Measurements from ENCODE around the gene FBN2. TPM values are rescaled to one million over a fixed set of nuclear protein-coding genes. Genes with fewer than 3 reads are reported as not detected.

Gene FBN2
- total RNA-seq, 1 donor from 2014 or later, result 86.1 TPM

DNA sequence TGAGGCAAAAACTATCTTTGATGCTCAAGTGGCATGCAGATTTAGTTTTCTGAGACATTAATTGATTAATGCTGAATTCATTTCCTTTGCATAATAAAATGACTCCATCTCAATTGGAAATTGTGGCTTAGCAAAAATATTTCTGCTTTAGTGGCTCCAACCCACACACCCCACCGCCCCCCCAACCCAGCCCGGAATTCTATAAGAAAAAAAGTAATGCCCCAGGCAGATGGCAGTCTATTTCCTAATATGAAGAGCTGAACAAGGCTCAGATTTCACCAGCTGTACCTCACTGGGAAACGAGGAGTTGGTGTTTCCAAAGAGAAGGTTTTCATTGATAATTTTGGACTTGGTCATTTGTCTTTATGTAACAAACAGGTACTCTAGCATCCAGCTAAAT, 182.1 kb downstream of the FBN2 start:
- no peak overlapping the region for H3K4me3 ChIP-seq (ENCODE audit: low read length in 3 of 3)
- H3K27ac ChIP-seq (ENCODE audit: low read depth, low read length), result no peak overlapping the region
- H3K4me1 ChIP-seq (ENCODE audit: control insufficient read depth in 3 of 3, insufficient read depth in 3 of 3, low read length in 3 of 3), result no peaks in the 10 kb centered on the region
- no peaks in the 10 kb centered on the region for H3K36me3 ChIP-seq (ENCODE audit: control insufficient read depth in 3 of 3, insufficient read depth in 3 of 3, low read length in 3 of 3)
- no peaks in the 10 kb centered on the region for H3K27me3 ChIP-seq (ENCODE audit: control insufficient read depth in 3 of 3, insufficient read depth in 3 of 3, low read length in 3 of 3)
- H3K9me3 ChIP-seq (ENCODE audit: control insufficient read depth in 3 of 3, low read length in 3 of 3), result no peaks in the 10 kb centered on the region
- H3K9ac ChIP-seq (ENCODE audit: low read depth in 1 of 3, low read length in 3 of 3), result no peak overlapping the region

GRCh38 chr5:128353441-128354107, 184.5 kb downstream of the FBN2 start:
- Histone ChIP-seq H3K4me1 (ENCODE audit: control insufficient read depth in 3 of 3, insufficient read depth in 3 of 3, low read length in 3 of 3) (no peaks in the 10 kb centered on the region), H3K4me3 (ENCODE audit: low read length in 3 of 3) (no peak overlapping the region)

DNA sequence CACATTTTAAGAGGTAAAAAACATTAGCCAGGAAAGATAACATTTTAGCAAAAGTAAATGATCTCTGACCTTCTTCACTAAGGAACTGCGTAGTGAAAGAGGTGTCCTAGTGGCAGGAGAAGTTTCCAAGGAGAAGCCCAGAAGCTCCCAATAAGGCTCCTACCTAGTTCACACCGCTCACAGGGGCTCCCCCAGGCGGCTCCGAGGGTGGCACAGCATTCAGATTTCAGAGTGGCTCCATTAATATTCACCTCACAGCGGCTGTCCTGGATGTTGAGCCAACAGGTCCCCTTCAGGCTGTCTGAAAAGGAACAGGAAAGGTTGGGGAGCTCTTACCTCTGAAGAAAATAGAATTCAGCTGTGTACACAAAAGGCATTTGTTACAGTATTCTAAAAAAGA, 187.3 kb downstream of the FBN2 start:
- Histone ChIP-seq H3K36me3 (ENCODE audit: control insufficient read depth in 3 of 3, insufficient read depth in 3 of 3, low read length in 3 of 3) (no peaks in the 10 kb centered on the region), H3K27ac (ENCODE audit: low read depth, low read length) (no peak overlapping the region), H3K4me1 (ENCODE audit: control insufficient read depth in 3 of 3, insufficient read depth in 3 of 3, low read length in 3 of 3) (peaks cover 0 to under 1% (median 0%) of the 10 kb centered on the region in 3 donors), H3K27me3 (ENCODE audit: control insufficient read depth in 3 of 3, insufficient read depth in 3 of 3, low read length in 3 of 3) (no peaks in the 10 kb centered on the region), H3K9me3 (ENCODE audit: control insufficient read depth in 3 of 3, low read length in 3 of 3) (no peaks in the 10 kb centered on the region), H3K9ac (ENCODE audit: low read depth in 1 of 3, low read length in 3 of 3) (no peak overlapping the region), H3K4me3 (ENCODE audit: low read length in 3 of 3) (no peak overlapping the region)

More at GRCh38 chr5:128353441-128354107, 184.5 kb downstream of the FBN2 start:
- no peaks in the 10 kb centered on the region for H3K27me3 ChIP-seq (ENCODE audit: control insufficient read depth in 3 of 3, insufficient read depth in 3 of 3, low read length in 3 of 3)
- no peaks in the 10 kb centered on the region for H3K9me3 ChIP-seq (ENCODE audit: control insufficient read depth in 3 of 3, low read length in 3 of 3)
- no peak overlapping the region for H3K9ac ChIP-seq (ENCODE audit: low read depth in 1 of 3, low read length in 3 of 3)
- H3K36me3 ChIP-seq (ENCODE audit: control insufficient read depth in 3 of 3, insufficient read depth in 3 of 3, low read length in 3 of 3), result no peaks in the 10 kb centered on the region
- no peak overlapping the region for H3K27ac ChIP-seq (ENCODE audit: low read depth, low read length)

DNA sequence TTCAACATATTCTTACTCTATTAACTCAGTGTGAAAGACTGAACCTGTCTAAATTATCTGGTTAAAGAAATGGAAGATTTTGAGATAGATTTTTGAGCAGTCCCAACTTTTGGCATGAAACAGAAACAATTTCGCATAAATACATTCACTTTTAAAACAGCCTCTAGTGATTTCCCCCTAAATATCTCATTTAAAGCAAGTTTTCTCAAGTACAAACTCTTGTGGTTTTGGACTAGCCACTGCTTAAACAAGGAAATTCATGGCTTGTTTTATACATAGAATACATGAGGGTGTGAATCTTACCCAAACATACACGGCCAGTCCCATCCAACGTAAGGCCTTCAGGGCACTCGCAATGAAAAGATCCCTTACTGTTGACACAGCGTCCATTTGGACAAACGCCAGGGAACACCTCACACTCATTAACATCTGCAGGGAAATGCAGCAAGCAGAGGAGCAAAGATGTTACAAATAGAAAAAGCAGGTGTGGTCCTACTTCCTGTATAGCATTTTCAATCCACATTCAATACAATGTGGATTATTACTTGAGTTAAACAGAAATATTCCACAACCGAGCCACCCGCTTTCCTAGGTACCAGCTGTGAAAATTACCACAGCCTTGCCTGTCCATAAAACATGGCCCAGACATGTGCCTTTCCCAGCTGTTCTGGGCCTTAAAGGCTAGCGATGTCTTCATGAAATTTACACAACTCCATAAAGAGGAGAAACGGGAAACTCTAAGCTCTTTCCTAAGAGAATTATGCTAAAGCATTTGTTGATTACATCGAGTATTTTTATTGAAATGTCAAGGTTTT, 188.8 kb downstream of the FBN2 start:
- H3K9me3 ChIP-seq (ENCODE audit: control insufficient read depth in 3 of 3, low read length in 3 of 3), result no peaks in the 10 kb centered on the region
- H3K4me1 ChIP-seq (ENCODE audit: control insufficient read depth in 3 of 3, insufficient read depth in 3 of 3, low read length in 3 of 3), result peaks cover 3 to 4% (median 3%) of the 10 kb centered on the region in 3 donors
- no peak overlapping the region for H3K9ac ChIP-seq (ENCODE audit: low read depth in 1 of 3, low read length in 3 of 3)
- no peak overlapping the region for H3K4me3 ChIP-seq (ENCODE audit: low read length in 3 of 3)
- no peaks in the 10 kb centered on the region for H3K36me3 ChIP-seq (ENCODE audit: control insufficient read depth in 3 of 3, insufficient read depth in 3 of 3, low read length in 3 of 3)
- no peaks in the 10 kb centered on the region for H3K27me3 ChIP-seq (ENCODE audit: control insufficient read depth in 3 of 3, insufficient read depth in 3 of 3, low read length in 3 of 3)
- no peak overlapping the region for H3K27ac ChIP-seq (ENCODE audit: low read depth, low read length)

DNA sequence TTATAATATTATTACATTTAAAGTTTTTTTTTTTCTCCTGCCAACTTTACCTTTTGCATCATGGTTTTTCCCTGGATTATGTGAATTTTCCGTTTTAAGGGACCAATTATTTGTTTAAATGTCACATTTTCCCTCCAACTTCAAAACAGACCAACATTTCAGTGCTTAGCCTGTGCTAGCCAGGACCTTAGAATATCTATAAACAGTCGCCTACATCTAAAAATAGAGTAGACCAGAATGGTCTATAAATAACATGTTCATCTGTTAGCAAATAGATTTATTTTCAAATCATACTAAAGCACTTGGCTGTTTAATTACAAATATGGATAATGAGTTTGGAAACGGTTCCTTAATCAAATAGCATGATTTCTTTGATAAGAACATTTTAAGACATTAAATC, 192.0 kb downstream of the FBN2 start:
- no peak overlapping the region for H3K4me3 ChIP-seq (ENCODE audit: low read length in 3 of 3)
- no peaks in the 10 kb centered on the region for H3K27me3 ChIP-seq (ENCODE audit: control insufficient read depth in 3 of 3, insufficient read depth in 3 of 3, low read length in 3 of 3)
- peak overlapping the region; percentile 64 for H3K27ac ChIP-seq (ENCODE audit: low read depth, low read length)
- H3K9ac ChIP-seq (ENCODE audit: low read depth in 1 of 3, low read length in 3 of 3), result no peak overlapping the region
- no peaks in the 10 kb centered on the region for H3K9me3 ChIP-seq (ENCODE audit: control insufficient read depth in 3 of 3, low read length in 3 of 3)
- H3K4me1 ChIP-seq (ENCODE audit: control insufficient read depth in 3 of 3, insufficient read depth in 3 of 3, low read length in 3 of 3), result peaks cover 3 to 10% (median 6%) of the 10 kb centered on the region in 3 donors
- no peaks in the 10 kb centered on the region for H3K36me3 ChIP-seq (ENCODE audit: control insufficient read depth in 3 of 3, insufficient read depth in 3 of 3, low read length in 3 of 3)

DNA sequence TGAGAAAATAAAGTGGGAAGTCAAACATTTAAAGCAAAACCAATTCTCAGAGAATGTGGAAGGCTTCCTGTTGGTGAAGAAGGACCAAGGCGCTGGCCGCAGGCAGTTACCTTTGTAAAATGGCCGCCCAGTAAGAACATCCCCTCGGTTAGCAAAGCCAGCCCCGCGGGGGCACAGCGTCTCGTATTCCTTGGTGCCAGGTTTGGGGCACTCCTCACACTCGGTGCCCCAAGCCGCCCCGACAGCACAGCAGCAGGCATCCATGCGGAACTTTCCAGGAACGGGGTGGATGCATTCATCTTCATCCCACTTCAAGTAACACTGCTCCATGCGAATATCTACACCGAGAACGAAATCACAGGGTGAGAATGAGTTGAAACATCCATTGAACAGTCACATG, 192.8 kb downstream of the FBN2 start:
- Histone ChIP-seq H3K27me3 (ENCODE audit: control insufficient read depth in 3 of 3, insufficient read depth in 3 of 3, low read length in 3 of 3) (no peaks in the 10 kb centered on the region), H3K4me3 (ENCODE audit: low read length in 3 of 3) (peak overlapping the region in 2 of 3 donors; percentile 23 to 32), H3K27ac (ENCODE audit: low read depth, low read length) (peak overlapping the region; percentile 64), H3K9ac (ENCODE audit: low read depth in 1 of 3, low read length in 3 of 3) (no peak overlapping the region), H3K36me3 (ENCODE audit: control insufficient read depth in 3 of 3, insufficient read depth in 3 of 3, low read length in 3 of 3) (no peaks in the 10 kb centered on the region), H3K9me3 (ENCODE audit: control insufficient read depth in 3 of 3, low read length in 3 of 3) (no peaks in the 10 kb centered on the region), H3K4me1 (ENCODE audit: control insufficient read depth in 3 of 3, insufficient read depth in 3 of 3, low read length in 3 of 3) (peaks cover 3 to 10% (median 6%) of the 10 kb centered on the region in 3 donors)

GRCh38 chr5:128343168-128343567, 194.9 kb downstream of the FBN2 start:
- Histone ChIP-seq H3K27ac (ENCODE audit: low read depth, low read length) (no peak overlapping the region), H3K9me3 (ENCODE audit: control insufficient read depth in 3 of 3, low read length in 3 of 3) (no peaks in the 10 kb centered on the region), H3K4me3 (ENCODE audit: low read length in 3 of 3) (no peak overlapping the region), H3K9ac (ENCODE audit: low read depth in 1 of 3, low read length in 3 of 3) (no peak overlapping the region), H3K4me1 (ENCODE audit: control insufficient read depth in 3 of 3, insufficient read depth in 3 of 3, low read length in 3 of 3) (peaks cover 3 to 10% (median 6%) of the 10 kb centered on the region in 3 donors), H3K27me3 (ENCODE audit: control insufficient read depth in 3 of 3, insufficient read depth in 3 of 3, low read length in 3 of 3) (no peaks in the 10 kb centered on the region), H3K36me3 (ENCODE audit: control insufficient read depth in 3 of 3, insufficient read depth in 3 of 3, low read length in 3 of 3) (no peaks in the 10 kb centered on the region)

DNA sequence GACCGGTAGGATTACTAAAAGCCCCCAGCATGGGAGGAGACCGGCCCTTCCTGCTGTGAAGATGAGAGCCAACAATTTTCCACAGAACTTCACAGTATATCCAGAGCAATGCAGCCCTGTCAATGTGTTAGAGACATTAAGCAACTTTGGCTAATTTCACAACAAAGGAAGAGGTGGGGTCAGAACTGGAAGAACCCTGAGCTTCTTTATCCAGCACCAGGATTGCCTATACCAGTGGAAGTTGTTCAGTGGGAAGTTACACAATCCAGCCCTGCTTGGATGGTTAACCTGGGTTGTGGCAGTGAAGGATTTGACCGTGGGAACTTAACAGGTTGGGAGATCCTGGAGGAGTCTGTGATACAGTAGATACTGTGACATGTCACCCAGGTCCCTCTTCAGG, 197.0 kb downstream of the FBN2 start:
- H3K36me3 ChIP-seq (ENCODE audit: control insufficient read depth in 3 of 3, insufficient read depth in 3 of 3, low read length in 3 of 3), result no peaks in the 10 kb centered on the region
- no peak overlapping the region for H3K9ac ChIP-seq (ENCODE audit: low read depth in 1 of 3, low read length in 3 of 3)
- H3K4me1 ChIP-seq (ENCODE audit: control insufficient read depth in 3 of 3, insufficient read depth in 3 of 3, low read length in 3 of 3), result peaks cover 3 to 10% (median 6%) of the 10 kb centered on the region in 3 donors
- no peak overlapping the region for H3K4me3 ChIP-seq (ENCODE audit: low read length in 3 of 3)
- no peaks in the 10 kb centered on the region for H3K9me3 ChIP-seq (ENCODE audit: control insufficient read depth in 3 of 3, low read length in 3 of 3)
- H3K27ac ChIP-seq (ENCODE audit: low read depth, low read length), result no peak overlapping the region
- H3K27me3 ChIP-seq (ENCODE audit: control insufficient read depth in 3 of 3, insufficient read depth in 3 of 3, low read length in 3 of 3), result no peaks in the 10 kb centered on the region

- no peak overlapping the region for H3K4me3 ChIP-seq (ENCODE audit: low read length in 3 of 3)
- no peak overlapping the region for H3K9ac ChIP-seq (ENCODE audit: low read depth in 1 of 3, low read length in 3 of 3)
- H3K27ac ChIP-seq (ENCODE audit: low read depth, low read length), result no peak overlapping the region
- H3K4me1 ChIP-seq (ENCODE audit: control insufficient read depth in 3 of 3, insufficient read depth in 3 of 3, low read length in 3 of 3), result peaks cover 3 to 9% (median 6%) of the 10 kb centered on the region in 3 donors
- H3K36me3 ChIP-seq (ENCODE audit: control insufficient read depth in 3 of 3, insufficient read depth in 3 of 3, low read length in 3 of 3), result no peaks in the 10 kb centered on the region
- H3K27me3 ChIP-seq (ENCODE audit: control insufficient read depth in 3 of 3, insufficient read depth in 3 of 3, low read length in 3 of 3), result no peaks in the 10 kb centered on the region
- H3K9me3 ChIP-seq (ENCODE audit: control insufficient read depth in 3 of 3, low read length in 3 of 3), result no peaks in the 10 kb centered on the region
Measured at GRCh38 chr5:128340648-128341047, 197.4 kb downstream of the FBN2 start.

GRCh38 chr5:128339585-128339984, 198.5 kb downstream of the FBN2 start:
- Histone ChIP-seq H3K9ac (ENCODE audit: low read depth in 1 of 3, low read length in 3 of 3) (no peak overlapping the region), H3K4me3 (ENCODE audit: low read length in 3 of 3) (no peak overlapping the region), H3K27ac (ENCODE audit: low read depth, low read length) (no peak overlapping the region), H3K36me3 (ENCODE audit: control insufficient read depth in 3 of 3, insufficient read depth in 3 of 3, low read length in 3 of 3) (no peaks in the 10 kb centered on the region), H3K27me3 (ENCODE audit: control insufficient read depth in 3 of 3, insufficient read depth in 3 of 3, low read length in 3 of 3) (no peaks in the 10 kb centered on the region), H3K4me1 (ENCODE audit: control insufficient read depth in 3 of 3, insufficient read depth in 3 of 3, low read length in 3 of 3) (peaks cover 0 to 6% (median 3%) of the 10 kb centered on the region in 3 donors), H3K9me3 (ENCODE audit: control insufficient read depth in 3 of 3, low read length in 3 of 3) (no peaks in the 10 kb centered on the region)
